Fibroblast of peridontal ligament (primary cell): Measurements from ENCODE around the gene IAH1.
"Not testable (repeated sequence)": the region's sequence is repeated elsewhere in the genome, so short reads cannot be mapped to it uniquely, and the experiment has no call there.

Source experiments
- DNase-seq: peaks from one replicate; pipeline ENCODE4 v3.0.0-alpha.2; 2010; ENCODE audit errors: extremely low read depth

IAH1 gene

GRCh38 chr2:9473308-9473984, 905 bp upstream of the IAH1 start:
- no peak for DNase-seq

- DNase-seq, result peak; percentile 23
Measured at GRCh38 chr2:9473985-9474360, 378 bp upstream of the IAH1 start.

GRCh38 chr2:9477914-9478313, 3.6 kb downstream of the IAH1 start:
- no peak for DNase-seq

GRCh38 chr2:9478526-9478925, 4.2 kb downstream of the IAH1 start:
- DNase-seq, result no peak

- no peak for DNase-seq
Measured at GRCh38 chr2:9480157-9480556, 5.8 kb downstream of the IAH1 start.

GRCh38 chr2:9483107-9483506, 8.8 kb downstream of the IAH1 start:
- DNase-seq, result no peak

GRCh38 chr2:9484533-9484932, 10.2 kb downstream of the IAH1 start:
- DNase-seq, result peak; percentile 58

- peak; percentile 38 for DNase-seq
Measured at GRCh38 chr2:9488583-9489547, 14.5 kb downstream of the IAH1 start.

- DNase-seq, result no peak
Measured at GRCh38 chr2:9490789-9491188, 16.4 kb downstream of the IAH1 start.

GRCh38 chr2:9492927-9493326, 18.6 kb downstream of the IAH1 start:
- no peak for DNase-seq

GRCh38 chr2:9493478-9493877, 19.1 kb downstream of the IAH1 start:
- DNase-seq, result no peak

- DNase-seq, result no peak
Measured at GRCh38 chr2:9494081-9494480, 19.7 kb downstream of the IAH1 start.

GRCh38 chr2:9497017-9497416, 22.7 kb downstream of the IAH1 start:
- DNase-seq, result no peak

- DNase-seq, result peak; percentile 45
Measured at GRCh38 chr2:9498210-9498609, 23.9 kb downstream of the IAH1 start.

- DNase-seq, result no peak
Measured at GRCh38 chr2:9508931-9509330, 34.6 kb downstream of the IAH1 start.

- DNase-seq, result not testable (repeated sequence)
Measured at GRCh38 chr2:9513946-9514345, 39.6 kb downstream of the IAH1 start.

GRCh38 chr2:9517118-9517782, 42.9 kb downstream of the IAH1 start:
- no peak for DNase-seq

GRCh38 chr2:9518163-9518562, 43.8 kb downstream of the IAH1 start:
- no peak for DNase-seq

GRCh38 chr2:9518780-9519179, 44.4 kb downstream of the IAH1 start:
- no peak for DNase-seq

GRCh38 chr2:9519250-9519649, 44.9 kb downstream of the IAH1 start:
- no peak for DNase-seq

- no peak for DNase-seq
Measured at GRCh38 chr2:9524291-9524690, 49.9 kb downstream of the IAH1 start.

- no peak for DNase-seq
Measured at GRCh38 chr2:9525266-9525665, 50.9 kb downstream of the IAH1 start.
